Vagina (tissue), 2 donors: ENCODE measurements around the gene CLTB. TPM values are rescaled to one million over a fixed set of nuclear protein-coding genes. Genes with fewer than 3 reads are reported as not detected.

ENCODE experiments used
- DNase-seq, 2 donors: peaks; one replicate each; pipeline ENCODE4 v3.0.0-alpha.2; 2017; ENCODE audit errors: extremely low spot score in 2 of 2
- H3K27ac ChIP-seq: fragments of 200-600 bp; sonication (generic); one replicate; pipeline ENCODE4 v1.5.1; 2019
- H3K27me3 ChIP-seq: fragments of 200-600 bp; sonication (generic); one replicate; pipeline ENCODE4 v1.5.1; 2019
- H3K36me3 ChIP-seq, 2 donors: fragments of 200-600 bp; sonication (generic); one replicate each; pipeline ENCODE4 v1.5.1; 2017 to 2019
- H3K4me1 ChIP-seq: fragments of 200-600 bp; sonication (generic); one replicate; pipeline ENCODE4 v1.5.1; 2019
- H3K4me3 ChIP-seq, 2 donors: fragments of 200-600 bp; sonication (generic); 1 replicate in 1 of 2; 2 replicates in 1 of 2; pipeline ENCODE4 v1.5.1; 2016 to 2019
- H3K9me3 ChIP-seq: fragments of 200-600 bp; sonication (generic); one replicate; pipeline ENCODE4 v1.5.1; 2019
- POLR2A ChIP-seq, 2 donors: fragments of 450-650 bp; IDR thresholded peaks; one replicate each; pipeline ENCODE4 v1.6.1; 2017; ENCODE audit warnings: antibody characterized with exemption in 2 of 2, mild to moderate bottlenecking in 2 of 2, moderate library complexity in 2 of 2
- POLR2AphosphoS5 ChIP-seq, 2 donors: sonication (generic); formaldehyde crosslinking; IDR thresholded peaks; one replicate each; pipeline ENCODE4 v1.9.0; 2017; ENCODE audit warnings: antibody characterized with exemption in 2 of 2, mild to moderate bottlenecking in 2 of 2, low read depth in 1 of 2; ENCODE audit not compliant: insufficient read depth in 1 of 2
- intact Hi-C: fragments of 100-400 bp; cut with DNase I; formaldehyde crosslinking; loops from one replicate; pipeline ENCODE4 v1.15.1; 2023
- total RNA-seq: library from RNA; depleted of rRNA; stranded (reverse); fragments of >200 nt; gene quantifications from one replicate; pipeline ENCODE4 v1.2.3, GENCODE V29; 2016
- TF ChIP-seq, protein P1 (sequence below), 3 experiments: fragments of 450-650 bp in 2 of 3; fragments of 200-600 bp in 1 of 3; sonication (generic) in 1 of 3; IDR thresholded peaks; one replicate each; pipeline ENCODE4 v1.5.1; 2017 to 2019; ENCODE audit warnings: antibody characterized with exemption in 3 of 3, mild to moderate bottlenecking in 2 of 3, moderate library complexity in 2 of 3

The CLTB gene
- total RNA-seq, 1 donor from 2014 or later = 254 TPM

DNA sequence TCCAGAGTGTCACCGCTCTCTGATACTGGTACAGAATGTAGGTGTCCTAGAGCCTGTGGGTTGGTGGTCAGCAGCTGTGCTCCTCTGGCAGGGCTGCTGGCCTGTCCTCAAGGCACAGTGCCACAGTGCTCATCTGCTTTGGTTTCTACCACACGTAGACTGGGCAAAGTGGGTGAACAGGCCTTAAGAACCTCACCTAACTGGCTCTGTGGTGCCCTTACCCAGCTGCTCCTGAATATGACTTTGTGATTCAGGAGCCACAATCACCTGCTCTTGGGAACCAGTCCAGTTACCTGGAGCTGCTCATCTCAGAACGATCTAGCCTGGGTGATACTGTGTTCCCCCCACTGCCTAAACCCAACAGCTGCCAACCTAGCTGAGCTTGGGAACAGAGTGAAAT lies 34.4 kb downstream of the CLTB start:
- Histone ChIP-seq H3K4me3 (no peak overlapping the region), H3K4me1 (peaks cover 6% of the 10 kb centered on the region), H3K9me3 (no peaks in the 10 kb centered on the region), H3K27me3 (no peaks in the 10 kb centered on the region), H3K27ac (no peak overlapping the region), H3K36me3 (peaks cover 0 to 39% of the 10 kb centered on the region in 2 donors)
- TF ChIP-seq, protein P1, sequence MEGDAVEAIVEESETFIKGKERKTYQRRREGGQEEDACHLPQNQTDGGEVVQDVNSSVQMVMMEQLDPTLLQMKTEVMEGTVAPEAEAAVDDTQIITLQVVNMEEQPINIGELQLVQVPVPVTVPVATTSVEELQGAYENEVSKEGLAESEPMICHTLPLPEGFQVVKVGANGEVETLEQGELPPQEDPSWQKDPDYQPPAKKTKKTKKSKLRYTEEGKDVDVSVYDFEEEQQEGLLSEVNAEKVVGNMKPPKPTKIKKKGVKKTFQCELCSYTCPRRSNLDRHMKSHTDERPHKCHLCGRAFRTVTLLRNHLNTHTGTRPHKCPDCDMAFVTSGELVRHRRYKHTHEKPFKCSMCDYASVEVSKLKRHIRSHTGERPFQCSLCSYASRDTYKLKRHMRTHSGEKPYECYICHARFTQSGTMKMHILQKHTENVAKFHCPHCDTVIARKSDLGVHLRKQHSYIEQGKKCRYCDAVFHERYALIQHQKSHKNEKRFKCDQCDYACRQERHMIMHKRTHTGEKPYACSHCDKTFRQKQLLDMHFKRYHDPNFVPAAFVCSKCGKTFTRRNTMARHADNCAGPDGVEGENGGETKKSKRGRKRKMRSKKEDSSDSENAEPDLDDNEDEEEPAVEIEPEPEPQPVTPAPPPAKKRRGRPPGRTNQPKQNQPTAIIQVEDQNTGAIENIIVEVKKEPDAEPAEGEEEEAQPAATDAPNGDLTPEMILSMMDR (IDR thresholded peaks at IDR 0.05) = no peak
- TF ChIP-seq POLR2AphosphoS5 (IDR thresholded peaks at IDR 0.05; ENCODE audit: insufficient read depth in 1 of 2, low read depth in 1 of 2) = no peak
- no peak for TF ChIP-seq POLR2A (IDR thresholded peaks at IDR 0.05)
- intact Hi-C loops = no loop called here
- DNase-seq = no peak

DNA sequence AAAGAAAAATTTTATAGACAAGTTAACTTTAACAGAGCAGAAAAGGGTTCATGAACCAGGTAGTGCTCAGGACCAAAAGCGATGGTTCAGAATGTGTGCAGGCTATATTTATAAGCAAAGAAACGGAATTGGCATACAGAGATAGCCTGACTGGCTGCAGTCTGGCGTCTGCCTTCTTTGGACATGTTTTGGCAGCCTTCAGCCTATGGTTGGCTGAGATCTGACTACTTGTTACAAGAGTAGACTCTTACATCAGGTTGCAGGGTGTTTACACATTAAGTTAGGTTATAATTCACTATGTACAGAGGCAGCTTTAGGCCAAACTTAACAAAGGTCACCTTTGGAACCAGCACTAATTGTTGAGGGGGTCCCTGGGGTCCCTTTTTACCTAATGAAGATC lies 34.9 kb downstream of the CLTB start:
- Histone ChIP-seq H3K36me3 (peaks cover 0 to 39% of the 10 kb centered on the region in 2 donors), H3K4me3 (no peak overlapping the region), H3K27ac (no peak overlapping the region), H3K4me1 (peaks cover under 1% of the 10 kb centered on the region), H3K9me3 (no peaks in the 10 kb centered on the region), H3K27me3 (no peaks in the 10 kb centered on the region)
- TF ChIP-seq, protein P1 (IDR thresholded peaks at IDR 0.05) = no peak
- TF ChIP-seq POLR2AphosphoS5 (IDR thresholded peaks at IDR 0.05; ENCODE audit: insufficient read depth in 1 of 2, low read depth in 1 of 2) (no peak), POLR2A (IDR thresholded peaks at IDR 0.05) (no peak)
- DNase-seq = no peak
- intact Hi-C loops = no loop called here

DNA sequence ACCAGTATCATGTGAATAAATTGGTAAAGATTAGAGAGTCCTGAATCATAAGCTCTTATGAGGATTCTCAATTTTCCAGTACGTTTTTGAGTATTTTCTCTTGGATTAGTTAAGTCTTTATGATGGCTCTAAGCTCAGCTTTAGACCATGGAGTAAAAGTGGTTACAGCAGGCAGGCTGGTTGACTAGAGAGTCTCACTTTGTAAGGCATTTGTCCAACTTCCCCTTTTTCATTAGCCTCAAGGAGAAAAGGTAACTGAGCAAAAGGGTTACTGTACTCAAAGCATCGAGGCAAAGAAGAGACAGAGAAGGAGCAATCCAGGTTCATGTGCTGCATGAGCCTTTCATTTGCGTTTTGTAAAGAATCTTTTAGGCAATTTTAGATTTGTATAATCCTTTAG lies 36.5 kb downstream of the CLTB start:
- Histone ChIP-seq H3K4me3 (no peak overlapping the region), H3K4me1 (no peaks in the 10 kb centered on the region), H3K27me3 (no peaks in the 10 kb centered on the region), H3K36me3 (peaks cover 0 to 30% of the 10 kb centered on the region in 2 donors), H3K9me3 (no peaks in the 10 kb centered on the region), H3K27ac (no peak overlapping the region)
- no peak for TF ChIP-seq POLR2A (IDR thresholded peaks at IDR 0.05)
- TF ChIP-seq POLR2AphosphoS5 (IDR thresholded peaks at IDR 0.05; ENCODE audit: insufficient read depth in 1 of 2, low read depth in 1 of 2) = no peak
- TF ChIP-seq, protein P1 (IDR thresholded peaks at IDR 0.05) = no peak
- no peak for DNase-seq
- intact Hi-C loops = no loop called here

DNA sequence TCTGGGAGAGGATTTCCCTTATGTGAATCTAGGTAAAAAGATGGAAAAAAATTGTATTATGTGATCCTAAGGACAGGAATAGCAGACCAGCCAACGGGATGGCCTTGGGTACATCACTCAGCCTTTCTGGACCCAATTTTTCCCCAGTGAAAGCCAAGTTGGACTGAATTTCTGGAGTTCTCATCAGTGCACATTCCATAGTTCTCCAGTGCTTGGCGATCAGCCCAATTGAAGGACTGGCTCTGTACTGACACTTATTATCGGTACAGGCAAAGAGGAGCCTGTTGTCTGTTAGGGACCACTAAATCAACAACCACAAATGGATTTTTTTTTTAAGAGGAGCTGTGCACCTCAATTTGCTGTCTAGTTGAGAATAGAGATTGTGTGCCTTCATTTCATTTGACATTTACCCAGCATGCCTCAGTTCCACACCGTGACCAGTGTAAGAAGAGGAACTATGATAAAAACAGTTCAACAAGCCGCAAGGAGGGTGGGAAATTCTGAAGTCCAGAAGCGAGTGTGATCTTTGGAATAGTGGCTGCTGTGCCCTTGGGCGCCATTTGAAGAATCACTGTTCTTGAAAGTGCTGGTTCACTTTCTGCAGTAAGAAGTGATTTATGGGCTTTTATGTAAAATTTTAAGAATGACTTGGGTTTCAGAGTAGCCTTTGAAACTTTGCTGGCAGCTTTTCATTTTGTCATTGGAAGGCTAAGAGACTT lies 43.1 kb downstream of the CLTB start:
- DNase-seq = no peak

More for the DNA sequence above, 43.1 kb downstream of the CLTB start:
- intact Hi-C loops = no loop called here
- no peaks in the 10 kb centered on the region for H3K27me3 ChIP-seq
- no peak overlapping the region for H3K4me3 ChIP-seq
- no peak overlapping the region for H3K27ac ChIP-seq
- TF ChIP-seq POLR2A (IDR thresholded peaks at IDR 0.05) = no peak
- TF ChIP-seq POLR2AphosphoS5 (IDR thresholded peaks at IDR 0.05; ENCODE audit: insufficient read depth in 1 of 2, low read depth in 1 of 2) = no peak
- TF ChIP-seq, protein P1 (IDR thresholded peaks at IDR 0.05) = no peak
- no peaks in the 10 kb centered on the region for H3K4me1 ChIP-seq
- H3K9me3 ChIP-seq = no peaks in the 10 kb centered on the region
- peaks cover 0 to 20% of the 10 kb centered on the region in 2 donors for H3K36me3 ChIP-seq
